GM12878 (cell line): ENCODE measurements around the gene ZFHX2.

Experiments used
- CBX3 ChIP-seq: fragments of 200-600 bp; sonication (generic); IDR thresholded peaks from 2 replicates; pipeline ENCODE4 v1.6.1; 2016; ENCODE audit warnings: low read depth, borderline replicate concordance
- FOS ChIP-seq: IDR thresholded peaks from 3 replicates; pipeline ENCODE4 v1.6.1; 2011; ENCODE audit warnings: borderline replicate concordance; ENCODE audit not compliant: insufficient read length; ENCODE audit errors: extremely low read depth
- HCFC1 ChIP-seq: fragments of 150-350 bp; IDR thresholded peaks from 2 replicates; pipeline ENCODE4 v1.6.1; 2014; ENCODE audit warnings: low read length
- SRF ChIP-seq, 2 experiments: IDR thresholded peaks; 2 replicates each; pipeline ENCODE4 v1.6.1; 2011; ENCODE audit warnings: low read depth in 2 of 2, low read length in 2 of 2, mild to moderate bottlenecking in 1 of 2, moderate library complexity in 1 of 2
- TCF12 ChIP-seq: IDR thresholded peaks from 2 replicates; pipeline ENCODE4 v1.6.1; 2011; ENCODE audit warnings: low read depth, mild to moderate bottlenecking, low read length
- YY1 ChIP-seq: IDR thresholded peaks from 2 replicates; pipeline ENCODE4 v1.6.1; 2011; ENCODE audit warnings: low read depth, mild to moderate bottlenecking, low read length
- TF ChIP-seq, protein P1 (sequence below), 3 experiments: IDR thresholded peaks in 2 of 3; conservative IDR thresholded peaks in 1 of 3; 2 replicates each; pipeline ENCODE4 v1.5.1; 2011; ENCODE audit warnings: low read depth in 3 of 3, low read length in 3 of 3, mild to moderate bottlenecking in 3 of 3, control low read depth in 2 of 3, moderate library complexity in 2 of 3, inconsistent platforms in 1 of 3, mixed read lengths in 1 of 3; ENCODE audit not compliant: control insufficient read depth in 2 of 3, insufficient read depth in 1 of 3; ENCODE audit errors: extremely low read depth in 1 of 3
- TF ChIP-seq, protein P2 (sequence below): IDR thresholded peaks from 2 replicates; pipeline ENCODE4 v1.6.1; 2011; ENCODE audit warnings: low read depth, low read length, improper control_type of control experiment, borderline replicate concordance

DNA sequence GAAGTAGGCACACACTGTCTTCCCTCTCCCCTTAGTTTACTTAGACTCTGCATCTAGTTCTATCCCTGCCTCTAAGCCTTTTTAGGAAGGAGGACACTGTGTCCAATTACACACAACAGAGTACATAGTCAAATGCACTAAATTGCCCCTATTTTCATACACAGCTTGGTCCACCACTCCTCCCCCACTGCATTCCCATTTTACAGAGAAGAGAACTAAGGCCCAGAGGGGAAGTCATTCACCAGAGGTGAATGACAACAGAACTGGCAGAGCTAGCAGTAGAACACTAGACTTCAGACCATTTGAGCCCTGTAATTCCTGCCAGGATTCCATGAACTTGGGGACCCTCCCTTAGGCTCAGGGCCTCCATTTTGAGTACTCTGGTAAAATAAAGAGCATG lies 28.2 kb upstream of the ZFHX2 start:
- TF ChIP-seq HCFC1 (no peak), FOS (no peak), CBX3 (no peak), SRF (IDR thresholded peaks at IDR 0.05; ENCODE audit: low read depth in 2 of 2, low read length in 2 of 2) (no peak), YY1 (no peak), TCF12 (no peak)
- TF ChIP-seq, protein P1, sequence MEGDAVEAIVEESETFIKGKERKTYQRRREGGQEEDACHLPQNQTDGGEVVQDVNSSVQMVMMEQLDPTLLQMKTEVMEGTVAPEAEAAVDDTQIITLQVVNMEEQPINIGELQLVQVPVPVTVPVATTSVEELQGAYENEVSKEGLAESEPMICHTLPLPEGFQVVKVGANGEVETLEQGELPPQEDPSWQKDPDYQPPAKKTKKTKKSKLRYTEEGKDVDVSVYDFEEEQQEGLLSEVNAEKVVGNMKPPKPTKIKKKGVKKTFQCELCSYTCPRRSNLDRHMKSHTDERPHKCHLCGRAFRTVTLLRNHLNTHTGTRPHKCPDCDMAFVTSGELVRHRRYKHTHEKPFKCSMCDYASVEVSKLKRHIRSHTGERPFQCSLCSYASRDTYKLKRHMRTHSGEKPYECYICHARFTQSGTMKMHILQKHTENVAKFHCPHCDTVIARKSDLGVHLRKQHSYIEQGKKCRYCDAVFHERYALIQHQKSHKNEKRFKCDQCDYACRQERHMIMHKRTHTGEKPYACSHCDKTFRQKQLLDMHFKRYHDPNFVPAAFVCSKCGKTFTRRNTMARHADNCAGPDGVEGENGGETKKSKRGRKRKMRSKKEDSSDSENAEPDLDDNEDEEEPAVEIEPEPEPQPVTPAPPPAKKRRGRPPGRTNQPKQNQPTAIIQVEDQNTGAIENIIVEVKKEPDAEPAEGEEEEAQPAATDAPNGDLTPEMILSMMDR (IDR thresholded peaks at IDR 0.05 in 2 of 3, conservative IDR thresholded peaks at IDR 0.05 in 1 of 3; ENCODE audit: control insufficient read depth in 2 of 3, extremely low read depth in 1 of 3, insufficient read depth in 1 of 3, low read depth in 3 of 3, low read length in 3 of 3): no peak
- TF ChIP-seq, protein P2, sequence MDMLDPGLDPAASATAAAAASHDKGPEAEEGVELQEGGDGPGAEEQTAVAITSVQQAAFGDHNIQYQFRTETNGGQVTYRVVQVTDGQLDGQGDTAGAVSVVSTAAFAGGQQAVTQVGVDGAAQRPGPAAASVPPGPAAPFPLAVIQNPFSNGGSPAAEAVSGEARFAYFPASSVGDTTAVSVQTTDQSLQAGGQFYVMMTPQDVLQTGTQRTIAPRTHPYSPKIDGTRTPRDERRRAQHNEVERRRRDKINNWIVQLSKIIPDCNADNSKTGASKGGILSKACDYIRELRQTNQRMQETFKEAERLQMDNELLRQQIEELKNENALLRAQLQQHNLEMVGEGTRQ: no peak
